Measurements from ENCODE around the gene FAF1. TPM values are rescaled to one million over a fixed set of nuclear protein-coding genes. Genes with fewer than 3 reads are reported as not detected.
"Not testable (repeated sequence)": the region's sequence is repeated elsewhere in the genome, so short reads cannot be mapped to it uniquely, and the experiment has no call there.

Gene FAF1
- polyA plus RNA-seq, 2 donors, result 18.4 to 32.1 TPM

DNA sequence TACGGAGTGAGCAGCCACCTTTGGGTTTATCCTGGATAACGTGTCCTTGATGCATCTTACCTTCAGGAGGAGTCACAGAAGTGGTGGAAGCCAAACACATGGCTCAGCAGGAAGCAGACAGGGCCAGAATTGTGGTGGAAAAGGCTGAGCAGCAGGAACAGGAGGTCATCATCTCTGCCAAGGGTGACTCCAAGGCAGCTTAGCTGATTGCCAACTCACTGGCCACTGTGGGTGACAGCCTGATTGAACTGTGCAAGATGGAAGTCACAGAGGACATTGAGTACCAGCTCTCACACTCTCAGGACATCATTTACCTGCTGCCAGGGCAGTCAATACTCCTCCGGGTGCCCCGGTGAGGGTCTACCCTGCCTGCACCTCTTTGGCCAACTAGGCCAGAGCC, 179.3 kb downstream of the FAF1 start:
- H3K9me3 ChIP-seq (ENCODE audit: control insufficient read depth in 2 of 2, insufficient read depth in 1 of 2, low read depth in 1 of 2, low read length in 1 of 2), result no peaks in the 10 kb centered on the region
- H3K4me3 ChIP-seq (ENCODE audit: low read depth in 1 of 2, low read length in 2 of 2), result no peak overlapping the region
- H3K27ac ChIP-seq (ENCODE audit: low read depth in 2 of 2, low read length in 1 of 2), result no peak overlapping the region
- peaks cover 6 to 7% of the 10 kb centered on the region in 2 donors for H3K36me3 ChIP-seq (ENCODE audit: control insufficient read depth in 2 of 2, insufficient read depth in 2 of 2, low read length in 1 of 2)
- no peaks in the 10 kb centered on the region for H3K4me1 ChIP-seq (ENCODE audit: control insufficient read depth in 2 of 2, insufficient read depth in 2 of 2, low read length in 1 of 2)
- 97 to 99% methylated on average over 4 of the region's 4 CpGs for WGBS, 2 donors
- H3K27me3 ChIP-seq (ENCODE audit: control insufficient read depth in 1 of 2, insufficient read depth in 2 of 2, low read length in 2 of 2), result no peaks in the 10 kb centered on the region

DNA sequence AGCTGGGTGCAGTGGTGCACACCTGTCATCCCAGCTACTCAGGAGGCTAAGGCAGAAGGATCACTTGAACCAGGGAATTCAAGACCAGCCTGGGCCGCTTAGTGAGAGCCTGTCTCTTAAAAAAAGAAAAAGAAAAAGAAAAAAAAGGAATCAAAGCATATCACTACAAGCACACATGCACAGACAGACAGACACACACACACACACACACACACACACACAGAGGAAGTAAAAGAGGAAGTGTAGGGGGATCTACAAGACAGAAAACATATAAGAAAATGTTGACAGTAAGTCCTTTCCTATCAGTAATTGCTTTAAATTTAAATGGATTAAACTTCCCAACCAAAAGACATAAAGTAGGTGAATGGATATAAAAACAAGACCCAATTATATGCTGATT, 180.3 kb downstream of the FAF1 start:
- H3K36me3 ChIP-seq (ENCODE audit: control insufficient read depth in 2 of 2, insufficient read depth in 2 of 2, low read length in 1 of 2), result peaks cover 6 to 7% of the 10 kb centered on the region in 2 donors
- H3K4me1 ChIP-seq (ENCODE audit: control insufficient read depth in 2 of 2, insufficient read depth in 2 of 2, low read length in 1 of 2), result no peaks in the 10 kb centered on the region
- no peaks in the 10 kb centered on the region for H3K9me3 ChIP-seq (ENCODE audit: control insufficient read depth in 2 of 2, insufficient read depth in 1 of 2, low read depth in 1 of 2, low read length in 1 of 2)
- 100% methylated on average over 1 of the region's 1 CpG for WGBS, 2 donors
- H3K4me3 ChIP-seq (ENCODE audit: low read depth in 1 of 2, low read length in 2 of 2), result no peak overlapping the region
- no peaks in the 10 kb centered on the region for H3K27me3 ChIP-seq (ENCODE audit: control insufficient read depth in 1 of 2, insufficient read depth in 2 of 2, low read length in 2 of 2)
- H3K27ac ChIP-seq (ENCODE audit: low read depth in 2 of 2, low read length in 1 of 2), result no peak overlapping the region

DNA sequence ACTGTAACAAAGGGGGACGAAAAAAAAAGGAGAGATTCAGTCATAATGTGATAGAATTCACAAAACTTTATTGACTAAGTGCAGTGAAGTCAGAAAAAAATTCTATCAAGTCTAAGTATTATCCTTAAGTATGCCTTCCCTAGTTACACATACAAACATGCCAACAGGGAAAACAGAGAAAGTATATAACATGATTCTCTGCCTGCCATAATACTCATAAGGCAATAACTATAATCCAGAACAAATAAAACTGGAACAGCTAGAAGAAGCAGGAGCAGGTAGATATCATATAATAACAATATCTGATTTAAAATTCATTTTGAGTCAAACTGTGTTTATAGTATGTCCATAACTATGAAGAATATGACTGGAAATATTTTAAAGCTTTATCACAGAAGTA, 184.3 kb downstream of the FAF1 start:
- 65 to 93% methylated on average over 1 of the region's 1 CpG for WGBS, 2 donors
- Histone ChIP-seq H3K9me3 (ENCODE audit: control insufficient read depth in 2 of 2, insufficient read depth in 1 of 2, low read depth in 1 of 2, low read length in 1 of 2) (no peaks in the 10 kb centered on the region), H3K27ac (ENCODE audit: low read depth in 2 of 2, low read length in 1 of 2) (no peak overlapping the region), H3K27me3 (ENCODE audit: control insufficient read depth in 1 of 2, insufficient read depth in 2 of 2, low read length in 2 of 2) (no peaks in the 10 kb centered on the region), H3K4me1 (ENCODE audit: control insufficient read depth in 2 of 2, insufficient read depth in 2 of 2, low read length in 1 of 2) (no peaks in the 10 kb centered on the region), H3K36me3 (ENCODE audit: control insufficient read depth in 2 of 2, insufficient read depth in 2 of 2, low read length in 1 of 2) (peaks cover 4 to 6% of the 10 kb centered on the region in 2 donors), H3K4me3 (ENCODE audit: low read depth in 1 of 2, low read length in 2 of 2) (no peak overlapping the region)

GRCh38 chr1:50774759-50775351, 185.2 kb downstream of the FAF1 start:
- no peak overlapping the region for H3K4me3 ChIP-seq (ENCODE audit: low read depth in 1 of 2, low read length in 2 of 2)
- WGBS, 2 donors, result 7 to 10% methylated on average over 2 of the region's 2 CpGs
- H3K4me1 ChIP-seq (ENCODE audit: control insufficient read depth in 2 of 2, insufficient read depth in 2 of 2, low read length in 1 of 2), result no peaks in the 10 kb centered on the region
- H3K36me3 ChIP-seq (ENCODE audit: control insufficient read depth in 2 of 2, insufficient read depth in 2 of 2, low read length in 1 of 2), result no peaks in the 10 kb centered on the region
- H3K27ac ChIP-seq (ENCODE audit: low read depth in 2 of 2, low read length in 1 of 2), result no peak overlapping the region
- no peaks in the 10 kb centered on the region for H3K27me3 ChIP-seq (ENCODE audit: control insufficient read depth in 1 of 2, insufficient read depth in 2 of 2, low read length in 2 of 2)
- H3K9me3 ChIP-seq (ENCODE audit: control insufficient read depth in 2 of 2, insufficient read depth in 1 of 2, low read depth in 1 of 2, low read length in 1 of 2), result no peaks in the 10 kb centered on the region

DNA sequence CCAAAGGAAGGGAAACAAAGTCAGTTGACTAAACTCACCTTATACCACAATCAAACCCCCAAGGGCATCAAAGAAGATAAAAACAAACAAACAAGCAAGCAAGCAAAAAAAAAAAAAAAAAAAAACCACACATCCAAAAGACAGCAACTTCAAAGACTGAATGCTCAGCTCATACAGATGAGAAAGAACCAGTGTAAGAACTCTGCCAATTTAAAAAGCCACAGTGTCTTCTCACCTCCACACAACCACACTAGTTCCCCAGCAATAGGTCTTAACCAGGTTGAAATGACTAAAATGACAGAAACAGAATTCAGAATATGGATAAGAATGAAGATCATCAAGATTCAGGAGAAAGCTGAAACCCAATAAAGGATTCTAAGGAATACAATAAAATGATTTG, 193.4 kb downstream of the FAF1 start:
- Histone ChIP-seq H3K4me1 (ENCODE audit: control insufficient read depth in 2 of 2, insufficient read depth in 2 of 2, low read length in 1 of 2) (no peaks in the 10 kb centered on the region), H3K27ac (ENCODE audit: low read depth in 2 of 2, low read length in 1 of 2) (no peak overlapping the region), H3K9me3 (ENCODE audit: control insufficient read depth in 2 of 2, insufficient read depth in 1 of 2, low read depth in 1 of 2, low read length in 1 of 2) (no peaks in the 10 kb centered on the region), H3K4me3 (ENCODE audit: low read depth in 1 of 2, low read length in 2 of 2) (no peak overlapping the region), H3K27me3 (ENCODE audit: control insufficient read depth in 1 of 2, insufficient read depth in 2 of 2, low read length in 2 of 2) (no peaks in the 10 kb centered on the region), H3K36me3 (ENCODE audit: control insufficient read depth in 2 of 2, insufficient read depth in 2 of 2, low read length in 1 of 2) (no peaks in the 10 kb centered on the region)

- not testable (repeated sequence) for H3K4me3 ChIP-seq (ENCODE audit: low read depth in 1 of 2, low read length in 2 of 2); H3K4me1 ChIP-seq (ENCODE audit: control insufficient read depth in 2 of 2, insufficient read depth in 2 of 2, low read length in 1 of 2); H3K27ac ChIP-seq (ENCODE audit: low read depth in 2 of 2, low read length in 1 of 2); H3K9me3 ChIP-seq (ENCODE audit: control insufficient read depth in 2 of 2, insufficient read depth in 1 of 2, low read depth in 1 of 2, low read length in 1 of 2); H3K36me3 ChIP-seq (ENCODE audit: control insufficient read depth in 2 of 2, insufficient read depth in 2 of 2, low read length in 1 of 2); H3K27me3 ChIP-seq (ENCODE audit: control insufficient read depth in 1 of 2, insufficient read depth in 2 of 2, low read length in 2 of 2)
- WGBS, 2 donors, result 98% methylated on average over 3 of the region's 3 CpGs
These were observed 203.5 kb downstream of the FAF1 start for GRCh38 chr1:50756543-50756942.

- H3K27me3 ChIP-seq (ENCODE audit: control insufficient read depth in 1 of 2, insufficient read depth in 2 of 2, low read length in 2 of 2); H3K4me1 ChIP-seq (ENCODE audit: control insufficient read depth in 2 of 2, insufficient read depth in 2 of 2, low read length in 1 of 2); H3K36me3 ChIP-seq (ENCODE audit: control insufficient read depth in 2 of 2, insufficient read depth in 2 of 2, low read length in 1 of 2); H3K4me3 ChIP-seq (ENCODE audit: low read depth in 1 of 2, low read length in 2 of 2); H3K9me3 ChIP-seq (ENCODE audit: control insufficient read depth in 2 of 2, insufficient read depth in 1 of 2, low read depth in 1 of 2, low read length in 1 of 2); H3K27ac ChIP-seq (ENCODE audit: low read depth in 2 of 2, low read length in 1 of 2): not testable (repeated sequence)
- 81 to 90% methylated on average over 1 of the region's 1 CpG for WGBS, 2 donors
These were observed 205.3 kb downstream of the FAF1 start for GRCh38 chr1:50754764-50755163.

DNA sequence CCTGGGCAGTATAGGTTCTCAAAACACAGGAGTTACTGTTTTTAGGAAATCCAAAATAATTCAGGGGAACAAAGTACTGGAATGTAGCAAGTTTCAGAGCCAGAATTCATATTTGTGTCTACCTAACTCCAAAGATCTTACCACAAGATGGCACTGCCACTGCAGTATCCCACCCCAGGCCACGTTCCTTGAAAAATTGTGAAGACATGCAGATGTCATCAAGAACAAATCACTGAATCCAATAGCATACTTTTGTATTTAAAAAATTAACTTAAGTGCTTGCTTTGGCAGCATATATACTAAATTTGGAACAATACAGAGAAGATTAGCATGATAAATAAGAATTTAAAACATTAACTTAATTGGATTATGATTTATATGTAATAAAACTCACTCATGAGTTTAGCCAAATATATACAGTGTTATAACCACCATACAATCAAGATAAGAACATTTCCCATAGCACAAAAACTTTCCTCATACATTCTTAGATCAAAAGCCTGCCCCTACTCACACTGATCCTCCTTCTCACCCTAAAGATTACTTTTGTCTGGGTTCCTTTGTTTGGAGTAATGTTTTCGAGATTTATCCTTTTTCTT, 209.9 kb downstream of the FAF1 start:
- no peaks in the 10 kb centered on the region for H3K36me3 ChIP-seq (ENCODE audit: control insufficient read depth in 2 of 2, insufficient read depth in 2 of 2, low read length in 1 of 2)
- no peaks in the 10 kb centered on the region for H3K27me3 ChIP-seq (ENCODE audit: control insufficient read depth in 1 of 2, insufficient read depth in 2 of 2, low read length in 2 of 2)
- no peaks in the 10 kb centered on the region for H3K9me3 ChIP-seq (ENCODE audit: control insufficient read depth in 2 of 2, insufficient read depth in 1 of 2, low read depth in 1 of 2, low read length in 1 of 2)
- WGBS, 2 donors, result 51 to 52% methylated on average over 2 of the region's 2 CpGs
- no peak overlapping the region for H3K4me3 ChIP-seq (ENCODE audit: low read depth in 1 of 2, low read length in 2 of 2)
- no peak overlapping the region for H3K27ac ChIP-seq (ENCODE audit: low read depth in 2 of 2, low read length in 1 of 2)
- H3K4me1 ChIP-seq (ENCODE audit: control insufficient read depth in 2 of 2, insufficient read depth in 2 of 2, low read length in 1 of 2), result no peaks in the 10 kb centered on the region

GRCh38 chr1:50747394-50747793, 212.7 kb downstream of the FAF1 start:
- Histone ChIP-seq H3K36me3 (ENCODE audit: control insufficient read depth in 2 of 2, insufficient read depth in 2 of 2, low read length in 1 of 2) (no peaks in the 10 kb centered on the region), H3K27ac (ENCODE audit: low read depth in 2 of 2, low read length in 1 of 2) (no peak overlapping the region), H3K27me3 (ENCODE audit: control insufficient read depth in 1 of 2, insufficient read depth in 2 of 2, low read length in 2 of 2) (no peaks in the 10 kb centered on the region), H3K4me1 (ENCODE audit: control insufficient read depth in 2 of 2, insufficient read depth in 2 of 2, low read length in 1 of 2) (no peaks in the 10 kb centered on the region), H3K9me3 (ENCODE audit: control insufficient read depth in 2 of 2, insufficient read depth in 1 of 2, low read depth in 1 of 2, low read length in 1 of 2) (no peaks in the 10 kb centered on the region), H3K4me3 (ENCODE audit: low read depth in 1 of 2, low read length in 2 of 2) (no peak overlapping the region)
- whole genome bisulfite sequencing, 2 donors, result 76 to 88% methylated on average over 1 of the region's 1 CpG

- Histone ChIP-seq H3K4me1 (ENCODE audit: control insufficient read depth in 2 of 2, insufficient read depth in 2 of 2, low read length in 1 of 2) (no peaks in the 10 kb centered on the region), H3K27ac (ENCODE audit: low read depth in 2 of 2, low read length in 1 of 2) (peak overlapping the region in 1 of 2 donors; percentile 40), H3K9me3 (ENCODE audit: control insufficient read depth in 2 of 2, insufficient read depth in 1 of 2, low read depth in 1 of 2, low read length in 1 of 2) (no peaks in the 10 kb centered on the region), H3K4me3 (ENCODE audit: low read depth in 1 of 2, low read length in 2 of 2) (no peak overlapping the region), H3K36me3 (ENCODE audit: control insufficient read depth in 2 of 2, insufficient read depth in 2 of 2, low read length in 1 of 2) (no peaks in the 10 kb centered on the region), H3K27me3 (ENCODE audit: control insufficient read depth in 1 of 2, insufficient read depth in 2 of 2, low read length in 2 of 2) (no peaks in the 10 kb centered on the region)
- WGBS, 2 donors, result 76 to 84% methylated on average over 3 of the region's 3 CpGs
These were observed 217.5 kb downstream of the FAF1 start for GRCh38 chr1:50742523-50742922.
